ENCODE data around the gene TMEM208.

TMEM208 gene

GRCh38 chr16:67210069-67210937 lies 16.6 kb upstream of the TMEM208 start:
- no peak for DNase-seq

GRCh38 chr16:67211674-67212073 lies 15.3 kb upstream of the TMEM208 start:
- no peak for DNase-seq

GRCh38 chr16:67212766-67213165 lies 14.2 kb upstream of the TMEM208 start:
- no peak for DNase-seq

GRCh38 chr16:67213197-67214019 lies 13.5 kb upstream of the TMEM208 start:
- DNase-seq = no peak

- no peak for DNase-seq
Measured at GRCh38 chr16:67215706-67216105, 11.2 kb upstream of the TMEM208 start.

GRCh38 chr16:67216612-67217490 lies 10.1 kb upstream of the TMEM208 start:
- DNase-seq = no peak

GRCh38 chr16:67223992-67224391 lies 2.9 kb upstream of the TMEM208 start:
- no peak for DNase-seq

GRCh38 chr16:67226295-67226803 lies 581 bp upstream of the TMEM208 start:
- no peak for DNase-seq

GRCh38 chr16:67227567-67227921 lies 614 bp downstream of the TMEM208 start:
- DNase-seq = no peak

- no peak for DNase-seq
Measured at GRCh38 chr16:67228034-67228785, 1.3 kb downstream of the TMEM208 start.

GRCh38 chr16:67228905-67229304 lies 2.0 kb downstream of the TMEM208 start:
- DNase-seq = no peak

GRCh38 chr16:67229906-67230808 lies 3.2 kb downstream of the TMEM208 start:
- DNase-seq = no peak

- DNase-seq = no peak
Measured at GRCh38 chr16:67230809-67231660, 4.1 kb downstream of the TMEM208 start.

GRCh38 chr16:67233596-67233995 lies 6.7 kb downstream of the TMEM208 start:
- DNase-seq = no peak

- DNase-seq = no peak
Measured at GRCh38 chr16:67234180-67234597, 7.3 kb downstream of the TMEM208 start.

- DNase-seq = no peak
Measured at GRCh38 chr16:67235816-67236562, 9.1 kb downstream of the TMEM208 start.

GRCh38 chr16:67236563-67237395 lies 9.8 kb downstream of the TMEM208 start:
- no peak for DNase-seq

All from COR-L47 (cell line).